ENCODE measurements around the gene ANGPTL2. TPM values are rescaled to one million over a fixed set of nuclear protein-coding genes. Genes with fewer than 3 reads are reported as not detected.

The ANGPTL2 gene
- total and polyA plus RNA-seq, 12 donors: 3.0 to 32.6 (median 11.4) TPM

DNA sequence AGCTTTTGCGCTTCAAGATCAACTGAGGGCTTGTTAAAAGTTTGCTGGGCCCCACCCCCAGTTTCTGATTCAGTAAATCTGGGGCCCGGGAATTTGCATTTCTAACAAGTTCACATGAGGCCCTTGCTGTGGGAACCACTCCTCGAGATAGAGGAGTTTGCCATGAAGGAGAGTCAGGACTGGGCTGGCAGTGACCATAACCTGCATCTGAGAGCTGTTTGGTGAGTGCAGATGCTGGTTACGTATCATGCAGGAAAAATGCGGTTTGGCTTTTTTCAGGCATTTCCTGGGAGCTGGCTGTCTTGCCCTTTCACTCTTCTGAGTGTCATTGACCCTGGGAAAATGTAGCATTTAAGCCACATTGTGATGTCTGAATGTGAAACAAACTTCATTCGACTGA, 9.4 kb upstream of the ANGPTL2 start:
- intact Hi-C loops (cut with DNase I): loop anchor here in 1 of 2 donors (5.0 kb wide), 1 partner anchor 55 kb away; no protein-coding TSS in a partner anchor
- Histone ChIP-seq H3K4me3 (no peak overlapping the region), H3K36me3 (replicated peaks in 1 of 2) (no peaks in the 10 kb centered on the region), H3K9me3 (replicated peaks in 1 of 3) (no peaks in the 10 kb centered on the region), H3K27me3 (no peaks in the 10 kb centered on the region), H3K4me1 (replicated peaks in 1 of 2) (peaks cover 0 to 19% of the 10 kb centered on the region in 2 donors), H3K27ac (peak overlapping the region in 2 of 5 donors; percentile 53 to 66)
- peak in 1 of 7 donors; percentile 51 for DNase-seq
- 80 to 90% (median 90%) methylated on average over 6 of the region's 6 CpGs for WGBS, 4 donors
- TF ChIP-seq, protein P1, sequence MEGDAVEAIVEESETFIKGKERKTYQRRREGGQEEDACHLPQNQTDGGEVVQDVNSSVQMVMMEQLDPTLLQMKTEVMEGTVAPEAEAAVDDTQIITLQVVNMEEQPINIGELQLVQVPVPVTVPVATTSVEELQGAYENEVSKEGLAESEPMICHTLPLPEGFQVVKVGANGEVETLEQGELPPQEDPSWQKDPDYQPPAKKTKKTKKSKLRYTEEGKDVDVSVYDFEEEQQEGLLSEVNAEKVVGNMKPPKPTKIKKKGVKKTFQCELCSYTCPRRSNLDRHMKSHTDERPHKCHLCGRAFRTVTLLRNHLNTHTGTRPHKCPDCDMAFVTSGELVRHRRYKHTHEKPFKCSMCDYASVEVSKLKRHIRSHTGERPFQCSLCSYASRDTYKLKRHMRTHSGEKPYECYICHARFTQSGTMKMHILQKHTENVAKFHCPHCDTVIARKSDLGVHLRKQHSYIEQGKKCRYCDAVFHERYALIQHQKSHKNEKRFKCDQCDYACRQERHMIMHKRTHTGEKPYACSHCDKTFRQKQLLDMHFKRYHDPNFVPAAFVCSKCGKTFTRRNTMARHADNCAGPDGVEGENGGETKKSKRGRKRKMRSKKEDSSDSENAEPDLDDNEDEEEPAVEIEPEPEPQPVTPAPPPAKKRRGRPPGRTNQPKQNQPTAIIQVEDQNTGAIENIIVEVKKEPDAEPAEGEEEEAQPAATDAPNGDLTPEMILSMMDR (IDR thresholded peaks at IDR 0.05): no peak
- TF ChIP-seq POLR2A (IDR thresholded peaks at IDR 0.05): no peak

DNA sequence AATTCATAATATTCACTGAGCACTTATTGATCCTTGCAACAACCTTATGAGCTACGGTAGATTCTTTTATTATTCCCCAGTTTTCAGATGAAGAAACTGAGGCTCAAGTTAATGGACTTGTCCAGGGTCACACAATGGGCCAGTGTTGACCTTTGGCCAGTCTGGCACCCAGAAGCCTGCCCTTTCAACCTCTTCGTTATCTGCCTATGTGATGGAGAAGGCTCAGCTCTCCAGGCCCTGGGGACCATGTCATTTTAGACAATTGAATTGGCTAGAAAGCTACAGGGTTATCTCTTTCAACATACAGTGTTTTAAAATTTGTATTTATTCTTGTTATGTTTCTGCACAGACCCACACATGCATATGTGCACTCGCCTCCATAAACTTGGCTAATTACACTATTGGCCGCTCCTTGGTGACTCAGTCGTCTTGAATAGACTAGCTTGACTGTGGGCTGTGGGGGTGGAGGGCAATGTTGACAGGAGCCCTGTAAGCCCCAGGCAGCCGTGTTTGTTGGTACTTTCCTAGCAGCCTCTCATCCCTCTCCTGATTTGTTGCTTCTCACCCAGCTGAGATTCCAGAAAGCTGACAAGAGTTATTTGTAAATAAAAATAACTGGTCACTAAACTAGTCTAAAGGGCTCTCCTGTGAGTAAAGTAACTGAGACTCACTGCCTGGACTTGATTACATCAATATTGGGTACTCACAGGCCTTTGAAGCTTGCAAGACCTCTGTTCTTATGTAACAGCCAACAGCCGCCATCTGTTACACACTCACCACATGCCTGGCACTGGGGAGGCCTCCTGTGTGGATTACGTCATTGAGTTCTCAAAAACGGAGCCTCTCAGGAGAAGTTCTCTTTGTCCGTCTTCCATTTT, 8.5 kb upstream of the ANGPTL2 start:
- Histone ChIP-seq H3K4me1 (replicated peaks in 1 of 2) (peaks cover 0 to 19% of the 10 kb centered on the region in 2 donors), H3K27me3 (no peaks in the 10 kb centered on the region), H3K4me3 (no peak overlapping the region), H3K27ac (peak overlapping the region in 2 of 5 donors; percentile 53 to 66), H3K9me3 (replicated peaks in 1 of 3) (no peaks in the 10 kb centered on the region), H3K36me3 (replicated peaks in 1 of 2) (no peaks in the 10 kb centered on the region)
- WGBS, 4 donors: 84 to 88% (median 86%) methylated on average over 10 of the region's 10 CpGs
- peak in 4 of 7 donors; percentile 32 to 91 (median 39) for DNase-seq
- intact Hi-C loops (cut with DNase I): loop anchor here in 1 of 2 donors (5.0 kb wide), 1 partner anchor 56 kb away; no protein-coding TSS in a partner anchor
- TF ChIP-seq, protein P1 (IDR thresholded peaks at IDR 0.05): no peak
- TF ChIP-seq POLR2A (IDR thresholded peaks at IDR 0.05): no peak

DNA sequence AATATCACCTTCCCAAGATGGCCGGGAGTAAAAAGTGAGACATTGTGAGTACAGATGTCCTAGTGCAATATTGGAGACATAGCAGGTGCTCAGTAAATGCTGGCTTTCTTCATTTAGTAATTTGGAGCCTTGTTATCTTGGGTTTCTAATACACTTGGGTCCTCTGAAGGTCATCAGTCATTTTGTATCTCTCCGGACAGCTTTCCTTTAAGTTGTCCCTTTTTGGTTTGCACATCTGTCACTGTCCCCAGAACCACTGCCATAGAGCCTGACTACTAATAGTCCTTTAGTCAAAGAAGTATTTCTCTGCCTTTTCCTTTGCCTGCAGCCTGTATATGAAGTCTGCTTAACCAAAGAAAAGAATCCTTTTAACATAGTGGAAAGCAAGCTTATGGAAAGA, 7.8 kb upstream of the ANGPTL2 start:
- no peak for TF ChIP-seq POLR2A (IDR thresholded peaks at IDR 0.05)
- TF ChIP-seq, protein P1 (IDR thresholded peaks at IDR 0.05): no peak
- intact Hi-C loops (cut with DNase I): loop anchor here in 1 of 2 donors (5.0 kb wide), 1 partner anchor 57 kb away; no protein-coding TSS in a partner anchor
- Histone ChIP-seq H3K9me3 (replicated peaks in 1 of 3) (no peaks in the 10 kb centered on the region), H3K27ac (peak overlapping the region in 1 of 5 donors; percentile 21), H3K4me3 (no peak overlapping the region), H3K27me3 (no peaks in the 10 kb centered on the region), H3K36me3 (replicated peaks in 1 of 2) (no peaks in the 10 kb centered on the region), H3K4me1 (replicated peaks in 1 of 2) (peaks cover 0 to 19% of the 10 kb centered on the region in 2 donors)
- DNase-seq: no peak
- WGBS, 4 donors: 78 to 97% (median 89%) methylated on average over 2 of the region's 2 CpGs

DNA sequence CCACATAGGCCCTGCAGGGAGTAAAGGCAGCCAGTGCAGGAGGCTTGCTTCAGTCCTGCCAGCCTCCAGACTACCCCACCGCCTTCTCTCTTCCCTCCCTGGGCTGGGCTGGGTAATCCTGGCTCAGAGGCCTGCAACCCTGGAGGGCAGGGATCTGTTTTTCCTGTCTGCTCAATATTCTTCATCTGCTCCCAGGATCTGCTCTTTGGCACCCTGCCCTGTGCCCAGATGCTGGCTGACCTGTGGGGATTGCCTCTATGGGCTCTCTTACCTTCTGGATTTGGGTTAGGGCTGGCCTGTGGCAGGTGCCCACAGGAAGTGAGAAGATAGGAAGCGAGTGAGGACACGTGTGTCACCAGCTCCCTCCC, 7.3 kb upstream of the ANGPTL2 start:
- TF ChIP-seq, protein P1 (IDR thresholded peaks at IDR 0.05): no peak
- no peak for TF ChIP-seq POLR2A (IDR thresholded peaks at IDR 0.05)
- H3K27ac ChIP-seq: peak overlapping the region in 1 of 5 donors; percentile 21
- H3K27me3 ChIP-seq: no peaks in the 10 kb centered on the region
- intact Hi-C loops (cut with DNase I): loop anchor here (5.0 to 10.0 kb wide), 2 partner anchors 58 to 65 kb away; no protein-coding TSS in a partner anchor
- no peak for DNase-seq
- peaks cover 0 to 19% of the 10 kb centered on the region in 2 donors for H3K4me1 ChIP-seq (replicated peaks in 1 of 2)
- no peaks in the 10 kb centered on the region for H3K36me3 ChIP-seq (replicated peaks in 1 of 2)
- 70 to 90% (median 86%) methylated on average over 2 to 3 of the region's 3 CpGs for WGBS, 4 donors
- no peak overlapping the region for H3K4me3 ChIP-seq
- H3K9me3 ChIP-seq (replicated peaks in 1 of 3): no peaks in the 10 kb centered on the region
